Measurements from ENCODE around the gene ABCC6.
"Not testable (repeated sequence)": the region's sequence is repeated elsewhere in the genome, so short reads cannot be mapped to it uniquely, and the experiment has no call there.

Gene ABCC6

DNA sequence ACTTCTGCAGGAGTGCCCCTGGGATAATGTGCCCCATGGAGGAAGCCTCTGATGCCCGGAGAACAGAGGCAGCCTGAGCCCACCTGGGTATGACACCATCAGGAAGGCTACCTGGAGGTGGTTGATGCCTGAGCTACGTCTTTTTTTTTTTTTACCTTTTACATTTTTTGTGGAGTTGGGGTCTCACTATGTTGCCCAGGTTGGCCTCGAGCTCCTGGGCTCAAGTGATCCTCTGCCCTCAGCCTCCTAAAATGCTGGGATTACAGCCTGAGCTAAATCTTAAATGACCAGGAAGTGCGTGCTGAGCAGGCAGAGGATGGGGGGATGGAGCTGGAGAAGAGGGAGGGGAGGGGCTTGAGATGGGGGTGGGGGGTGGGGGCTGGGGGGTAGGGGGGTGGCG is 32.7 kb downstream of the ABCC6 start:
- DNase-seq (ENCODE audit: low spot score), result no peak

DNA sequence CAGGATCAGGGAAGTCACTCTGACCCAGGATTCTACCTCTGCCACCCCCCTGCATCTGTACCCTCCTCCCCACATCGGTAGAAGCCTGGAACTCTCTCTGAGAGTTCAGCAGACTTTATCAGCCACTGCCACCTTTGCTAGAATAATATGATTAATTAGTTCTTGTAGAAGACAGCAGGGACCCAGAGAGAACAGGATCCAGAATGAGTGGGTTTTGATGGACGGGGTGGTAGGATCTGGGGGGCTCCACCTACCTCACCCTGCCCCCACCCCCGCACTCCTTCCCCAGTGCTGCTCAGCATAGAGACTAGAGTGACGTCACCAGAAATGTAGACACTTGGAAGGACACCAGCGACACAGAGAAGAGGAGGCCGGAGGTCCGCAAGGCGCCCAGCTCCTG is 33.5 kb downstream of the ABCC6 start:
- no peak for DNase-seq (ENCODE audit: low spot score)

DNA sequence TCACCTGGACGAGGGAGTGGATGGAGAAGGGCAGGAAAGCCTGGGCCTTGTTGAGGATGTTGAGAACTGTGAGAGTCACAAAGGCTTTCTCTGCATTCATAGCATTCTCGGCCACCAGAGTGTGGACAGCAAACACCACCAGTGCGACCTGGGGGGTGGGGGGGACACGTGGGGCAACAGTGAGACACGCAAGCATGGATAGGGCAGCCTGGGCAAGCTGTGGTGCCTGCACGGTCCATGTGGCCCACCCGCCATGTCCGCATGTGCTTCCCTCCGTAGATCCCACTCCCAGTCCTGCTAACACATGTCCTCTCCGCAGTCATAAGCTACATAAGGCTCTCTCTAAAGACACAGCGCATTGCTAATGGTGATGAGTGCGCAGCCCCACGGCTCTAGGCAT is 34.5 kb downstream of the ABCC6 start:
- no peak for DNase-seq (ENCODE audit: low spot score)

DNA sequence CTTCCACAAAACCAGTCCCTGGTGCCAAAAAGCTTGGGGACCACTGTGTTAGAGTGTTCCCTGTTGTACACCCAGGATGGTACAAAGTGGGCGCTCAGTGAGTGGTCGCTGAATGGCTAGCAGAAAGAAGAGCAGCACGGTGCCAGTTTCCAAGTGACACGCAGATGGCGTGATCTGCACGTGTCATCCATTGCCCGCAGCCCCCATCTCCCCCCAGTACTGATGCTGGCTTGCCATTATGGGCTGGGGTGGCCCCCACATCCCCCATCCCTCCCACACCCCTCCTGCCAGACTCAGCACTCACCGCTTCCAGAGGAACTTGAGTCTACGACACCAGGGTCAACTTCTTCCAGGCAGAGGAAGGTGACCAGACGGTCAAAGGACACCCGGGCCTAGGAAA is 36.5 kb downstream of the ABCC6 start:
- DNase-seq (ENCODE audit: low spot score), result no peak

DNA sequence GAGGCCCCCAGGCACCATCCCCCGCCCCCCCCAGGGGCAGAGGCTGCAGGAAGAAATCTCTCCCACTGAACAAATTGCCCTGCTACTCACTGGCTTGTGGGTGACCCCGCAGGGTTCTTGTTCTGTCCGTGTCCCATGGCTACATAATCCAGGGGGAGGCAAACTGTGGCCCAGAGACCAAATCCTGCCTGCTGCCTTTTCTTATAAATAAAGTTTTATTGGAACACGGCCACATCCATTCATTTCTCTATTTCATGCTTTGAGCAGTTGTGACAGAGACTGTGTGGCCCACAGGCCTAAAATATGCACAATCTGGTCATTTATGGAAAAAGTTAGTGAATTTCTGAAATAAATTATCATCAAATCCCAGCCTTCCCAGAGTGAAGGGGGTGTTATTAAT is 38.2 kb downstream of the ABCC6 start:
- DNase-seq (ENCODE audit: low spot score), result no peak

DNA sequence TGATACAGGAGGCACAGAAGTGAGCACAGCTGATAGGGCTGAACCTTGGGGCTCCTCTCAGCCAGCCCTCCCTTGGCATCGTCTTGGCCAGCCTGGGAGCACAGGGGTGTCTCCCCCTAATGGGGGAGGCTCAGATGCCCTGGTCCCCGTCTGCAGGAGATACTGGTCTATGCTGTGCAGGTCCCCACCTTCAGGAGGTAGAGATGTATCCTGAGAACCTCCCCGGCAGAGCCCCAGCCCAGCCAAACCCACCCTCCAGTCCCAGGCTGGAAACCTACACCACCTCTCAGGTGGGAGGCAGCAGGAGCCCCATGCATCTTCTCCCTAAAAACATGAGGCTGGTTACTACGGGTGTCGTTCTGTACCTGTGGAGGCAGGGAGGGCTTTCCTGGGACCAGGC is 38.7 kb downstream of the ABCC6 start:
- no peak for DNase-seq (ENCODE audit: low spot score)

DNA sequence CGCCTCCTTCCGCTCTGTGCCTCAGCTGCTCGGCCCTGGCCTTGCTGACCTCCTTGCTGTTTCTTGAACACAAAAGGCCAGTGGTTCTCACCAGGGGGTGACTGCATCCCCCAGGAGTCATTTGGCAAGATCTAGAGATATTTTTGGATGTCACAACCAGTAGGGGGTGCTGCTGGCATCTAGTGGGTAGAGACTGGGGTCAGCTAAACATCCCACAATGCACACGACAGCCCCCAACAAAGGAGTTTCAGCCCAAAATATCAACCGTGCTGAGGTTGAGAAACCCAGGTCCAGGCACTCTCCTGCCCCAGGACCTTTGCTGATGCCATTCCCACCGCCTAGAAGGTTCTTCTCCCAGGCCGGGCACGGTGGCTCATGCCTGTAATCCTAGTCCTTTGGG is 39.7 kb downstream of the ABCC6 start:
- DNase-seq (ENCODE audit: low spot score), result no peak

DNA sequence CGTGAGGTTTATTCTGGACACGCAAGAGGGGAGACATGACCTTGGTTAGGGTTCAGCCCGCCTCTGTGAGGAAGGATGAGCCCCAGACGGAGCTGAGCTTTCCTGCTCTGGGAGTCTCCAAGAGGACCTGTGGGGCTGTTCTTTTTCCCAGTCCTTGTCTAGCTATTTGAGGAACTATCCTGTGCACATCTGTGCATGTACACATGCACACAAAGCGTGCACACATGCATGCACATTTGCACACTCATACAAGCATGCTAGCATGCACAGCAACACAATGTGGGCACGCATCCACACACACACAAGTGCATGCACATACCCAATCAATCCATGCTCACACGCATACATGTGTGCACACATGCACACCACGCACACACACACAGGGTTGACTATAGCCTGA is 40.4 kb downstream of the ABCC6 start:
- no peak for DNase-seq (ENCODE audit: low spot score)

DNA sequence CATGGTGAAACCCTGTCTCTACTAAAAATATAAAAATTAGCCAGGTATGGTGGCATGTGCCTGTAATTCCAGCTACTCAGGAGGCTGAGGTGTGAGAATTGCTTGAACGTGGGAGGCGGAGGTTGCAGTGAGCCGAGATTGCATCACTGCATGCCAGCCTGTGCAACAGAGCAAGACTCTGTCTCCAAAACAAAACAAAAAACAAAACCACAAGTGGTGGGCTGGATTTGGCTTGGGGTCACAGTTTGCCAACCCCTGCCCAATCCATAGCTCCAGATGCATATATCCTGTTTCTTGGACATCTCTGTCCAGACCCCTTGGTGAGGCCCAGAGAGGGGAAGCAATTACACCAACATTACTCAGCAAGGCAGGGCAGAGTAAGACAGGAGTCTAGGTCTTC is 41.5 kb downstream of the ABCC6 start:
- DNase-seq (ENCODE audit: low spot score), result not testable (repeated sequence)

DNA sequence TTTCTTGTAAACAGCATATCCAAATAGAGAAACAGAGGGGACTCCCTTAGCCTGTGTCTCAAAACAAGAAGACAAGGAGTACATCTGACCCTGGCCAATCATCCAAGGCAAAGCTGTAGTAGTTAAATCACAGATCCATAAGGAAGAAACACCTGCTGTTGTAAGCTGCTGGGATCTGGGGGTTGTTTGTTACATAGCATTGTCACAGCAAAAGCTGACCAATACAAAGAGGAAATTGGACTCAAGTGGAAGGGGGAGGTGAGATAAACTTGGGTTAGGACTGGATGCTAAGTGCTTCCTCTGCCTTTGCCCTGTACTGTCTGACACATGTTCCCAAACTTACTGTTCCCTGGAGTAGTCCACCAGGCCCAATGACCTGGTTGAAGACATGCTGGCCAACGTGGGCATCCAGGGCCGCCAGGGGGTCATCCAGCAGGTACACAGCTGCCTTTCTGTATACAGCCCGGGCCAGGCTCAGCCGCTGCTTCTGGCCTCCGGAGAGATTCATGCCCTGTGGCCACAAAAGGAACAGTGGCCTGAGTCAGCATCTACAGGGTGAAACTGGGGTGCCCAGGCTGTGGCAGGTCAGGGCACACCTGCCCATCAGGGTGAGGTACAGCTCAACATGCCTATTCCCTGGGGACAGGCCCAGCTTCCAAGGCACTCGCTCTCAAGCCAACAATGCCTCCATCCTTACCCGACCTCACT is 44.7 kb downstream of the ABCC6 start:
- DNase-seq (ENCODE audit: low spot score), result no peak

DNA sequence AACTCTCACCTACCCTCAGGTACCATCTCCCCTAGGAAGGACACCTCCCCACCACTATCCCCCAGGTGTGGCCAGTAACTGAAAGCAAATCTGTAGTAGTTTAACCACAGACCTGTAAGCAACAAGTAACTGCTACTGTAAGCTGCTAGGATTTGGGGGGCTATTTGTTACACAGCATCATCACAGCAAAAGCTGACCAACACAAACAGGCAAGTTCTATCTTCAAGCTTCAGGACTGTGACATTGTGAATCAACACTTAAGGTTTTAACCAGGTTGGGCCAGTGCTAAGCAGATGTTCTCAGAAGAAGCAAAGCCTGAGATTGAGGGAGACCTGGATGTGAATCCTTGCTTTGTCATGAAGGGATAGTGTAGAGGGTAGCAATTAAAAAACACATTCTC is 47.0 kb downstream of the ABCC6 start:
- no peak for DNase-seq (ENCODE audit: low spot score)

DNA sequence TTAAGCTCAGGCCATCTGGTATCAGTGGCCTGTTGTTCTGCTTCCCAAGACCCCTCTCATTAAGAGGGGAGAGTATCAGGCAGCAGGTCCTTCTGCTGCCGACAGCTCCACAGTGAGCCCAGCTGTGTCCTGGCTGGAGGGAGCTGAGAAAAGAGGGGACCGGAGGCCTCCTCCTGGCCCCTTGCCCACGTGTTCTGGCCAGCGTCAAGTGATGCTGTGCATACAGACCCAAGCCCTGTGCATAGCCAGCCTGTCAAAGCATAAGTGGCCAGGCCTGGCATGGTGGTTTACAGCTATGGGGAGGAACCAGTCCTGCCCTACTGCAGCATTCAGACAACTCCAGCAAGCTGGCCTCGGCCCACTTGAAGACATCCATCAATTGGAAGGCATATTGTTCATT is 48.0 kb downstream of the ABCC6 start:
- DNase-seq (ENCODE audit: low spot score), result no peak

DNA sequence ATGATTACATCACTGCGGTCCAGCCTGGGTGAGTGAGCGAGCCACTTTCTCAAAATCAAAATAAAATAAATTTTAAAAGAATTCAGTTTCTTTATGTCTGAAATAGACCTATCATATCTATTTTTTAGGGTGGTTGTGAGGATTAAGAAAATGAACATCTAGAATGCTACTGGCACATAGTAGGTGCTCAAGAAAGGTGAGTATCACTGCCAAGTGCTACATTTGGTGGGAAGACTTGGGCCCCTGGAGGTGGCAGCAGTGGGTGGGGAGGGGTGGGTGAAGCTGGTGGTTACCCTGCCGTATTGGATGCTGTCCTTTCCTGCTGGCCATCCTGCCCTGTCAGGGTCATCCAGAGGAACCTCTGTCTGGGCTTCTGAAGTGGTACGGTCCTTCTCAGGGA is 50.3 kb downstream of the ABCC6 start:
- no peak for DNase-seq (ENCODE audit: low spot score)

DNA sequence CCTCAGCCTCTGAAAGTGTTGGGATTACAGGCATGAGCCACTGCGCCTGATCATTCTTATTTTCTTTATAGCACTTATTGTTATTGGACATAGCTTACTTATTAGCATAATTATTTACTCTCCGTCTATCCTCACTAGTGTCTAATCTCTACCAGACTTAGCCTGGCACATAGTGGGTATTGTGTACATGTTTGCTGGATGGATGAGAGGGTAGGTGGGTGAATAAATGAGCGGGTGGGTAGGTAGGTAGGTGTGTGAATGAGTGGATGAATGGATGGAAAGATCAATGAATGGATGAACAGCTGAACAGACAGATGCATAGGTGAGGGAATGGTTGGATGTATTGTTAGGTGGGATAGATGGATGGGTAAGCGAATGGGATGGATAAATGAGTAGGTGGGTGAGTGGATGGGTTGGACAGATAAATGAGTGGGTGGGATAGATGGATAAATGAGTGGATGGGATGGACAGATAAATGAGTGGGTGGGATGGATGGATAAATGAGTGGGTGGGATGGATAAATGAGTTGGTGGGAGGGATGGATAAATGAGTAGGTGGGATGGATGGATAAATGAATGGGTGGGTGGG is 51.9 kb downstream of the ABCC6 start:
- no peak for DNase-seq (ENCODE audit: low spot score)

DNA sequence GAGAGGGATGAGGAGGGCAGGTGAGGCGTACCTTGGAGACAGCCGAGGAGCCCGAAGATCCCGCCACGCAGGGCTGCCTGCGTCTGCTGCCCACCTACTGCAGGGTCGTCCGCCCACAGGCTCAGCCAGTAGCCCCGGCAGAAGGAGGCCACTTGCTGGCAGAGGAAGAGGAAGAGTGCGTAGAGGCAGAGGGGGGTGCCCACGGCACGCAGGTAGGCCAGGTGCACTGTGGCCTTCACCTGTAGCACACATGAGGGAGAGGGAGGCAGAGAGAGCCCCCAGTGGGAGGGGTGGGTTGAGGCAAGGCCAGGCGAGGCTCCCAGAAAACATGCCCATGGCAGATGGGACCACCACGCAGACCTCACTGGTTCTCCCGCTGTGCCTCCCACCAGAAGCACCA is 53.7 kb downstream of the ABCC6 start:
- DNase-seq (ENCODE audit: low spot score), result no peak

DNA sequence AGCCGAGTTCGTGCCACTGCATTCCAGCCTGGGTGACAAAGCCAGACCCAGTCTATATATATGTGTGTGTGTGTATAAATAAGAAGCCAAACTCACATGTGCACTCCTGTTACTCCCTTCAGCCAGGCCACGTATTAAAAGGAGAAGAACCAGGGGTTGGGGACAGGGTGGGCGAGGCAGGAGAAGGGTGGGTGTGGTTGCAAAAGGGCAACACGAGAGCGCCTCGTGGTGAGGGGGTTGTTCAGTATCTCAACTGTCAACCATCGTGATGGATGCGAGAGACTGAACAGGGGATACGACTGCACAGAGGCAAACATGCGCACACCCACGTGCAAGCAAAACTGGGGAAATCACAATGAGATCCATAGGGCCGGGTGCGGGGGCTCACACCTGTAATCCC is 54.9 kb downstream of the ABCC6 start:
- no peak for DNase-seq (ENCODE audit: low spot score)

DNA sequence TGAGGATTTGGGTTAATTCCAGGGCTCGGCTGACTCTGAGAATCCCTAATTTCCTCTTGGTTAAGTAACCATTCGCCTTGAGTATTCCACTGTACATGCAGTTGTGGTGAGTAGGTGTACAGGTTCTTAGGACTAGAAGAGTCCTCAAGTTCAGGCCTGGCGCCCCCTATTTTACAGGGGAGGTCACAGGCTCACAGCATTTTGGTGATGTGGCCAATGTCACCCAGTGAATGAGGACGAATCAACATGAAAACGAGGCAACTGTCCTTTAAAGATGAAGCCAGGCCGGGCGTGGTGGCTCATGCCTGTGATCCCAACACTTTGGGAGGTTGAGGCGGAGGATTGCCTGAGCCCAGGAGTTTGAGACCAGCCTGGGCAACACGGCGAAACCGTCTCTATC is 55.4 kb downstream of the ABCC6 start:
- no peak for DNase-seq (ENCODE audit: low spot score)

DNA sequence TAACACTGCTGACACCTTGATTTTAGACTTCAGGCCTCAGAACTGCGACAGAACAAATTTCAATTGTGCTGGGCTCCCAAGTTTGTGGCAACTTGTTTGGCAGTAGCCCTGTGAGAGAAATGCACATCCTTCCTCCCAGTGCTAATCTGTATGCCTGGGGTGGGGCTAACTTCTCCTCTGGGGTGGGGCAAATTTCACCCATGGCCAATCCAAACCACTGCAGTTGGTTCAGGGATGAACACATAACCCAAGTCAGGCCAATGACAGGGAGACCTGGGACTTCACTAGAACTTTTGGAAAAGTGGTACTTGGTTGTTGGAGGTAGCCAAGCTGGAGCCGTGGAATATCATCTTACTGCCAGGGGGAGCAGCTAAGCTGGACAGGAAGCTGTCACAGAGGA is 56.3 kb downstream of the ABCC6 start:
- DNase-seq (ENCODE audit: low spot score), result no peak

DNA sequence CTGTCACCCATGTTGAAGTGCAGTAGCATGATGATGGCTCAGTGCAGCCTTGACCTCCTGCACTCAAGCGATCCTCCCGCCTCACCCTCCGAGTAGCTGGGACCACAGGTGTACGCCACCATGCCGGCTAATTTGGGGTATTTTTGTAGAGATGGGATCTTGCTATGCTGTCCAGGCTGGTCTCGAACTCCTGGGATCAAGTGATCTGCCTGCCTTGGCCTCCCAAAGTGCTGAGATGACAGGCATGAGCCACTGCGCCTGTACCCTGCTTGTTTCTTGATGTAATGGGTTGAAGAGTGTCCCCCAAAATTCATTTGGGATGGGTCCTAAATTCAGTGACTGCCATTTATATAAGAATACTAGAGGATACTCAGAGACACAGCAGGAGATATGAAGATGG is 57.2 kb downstream of the ABCC6 start:
- no peak for DNase-seq (ENCODE audit: low spot score)

DNA sequence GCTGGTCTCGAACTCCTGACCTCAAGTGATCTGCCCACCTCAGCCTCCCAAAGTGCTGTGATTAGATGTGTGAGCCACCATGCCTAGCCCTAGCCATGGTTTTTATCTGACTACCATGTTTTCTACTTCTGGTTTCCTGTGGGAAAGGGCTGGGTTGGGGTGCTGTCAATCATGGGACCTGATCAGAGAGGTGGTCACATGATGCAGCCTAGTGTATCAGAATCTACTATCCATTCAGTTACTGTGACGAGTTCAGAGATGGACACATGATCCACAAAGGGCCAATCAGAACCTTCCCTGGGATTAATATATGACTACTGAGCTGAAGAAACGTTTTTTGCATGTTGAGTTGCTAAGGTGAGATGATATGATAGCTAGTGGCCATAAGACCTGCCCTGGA is 59.1 kb downstream of the ABCC6 start:
- DNase-seq (ENCODE audit: low spot score), result no peak

DNA sequence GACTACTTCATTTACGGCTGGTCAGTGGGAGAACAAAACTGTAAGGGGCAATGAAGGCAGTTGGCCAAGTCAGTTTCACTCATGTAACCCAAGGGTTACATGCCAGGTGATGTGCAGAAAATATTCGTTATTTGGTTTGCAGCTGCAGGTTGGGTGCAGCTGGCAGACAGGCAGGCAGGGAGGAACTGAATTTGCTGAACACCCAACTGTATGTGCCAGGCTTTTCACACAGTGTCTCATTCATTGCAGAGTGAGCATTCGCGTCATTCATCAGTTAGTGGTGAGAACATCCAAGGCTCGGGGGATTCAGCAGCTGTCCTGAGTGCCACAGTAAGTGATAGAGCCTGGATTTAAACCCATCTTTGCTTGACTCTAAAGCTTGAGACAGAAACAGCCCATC is 59.7 kb downstream of the ABCC6 start:
- DNase-seq (ENCODE audit: low spot score), result no peak

DNA sequence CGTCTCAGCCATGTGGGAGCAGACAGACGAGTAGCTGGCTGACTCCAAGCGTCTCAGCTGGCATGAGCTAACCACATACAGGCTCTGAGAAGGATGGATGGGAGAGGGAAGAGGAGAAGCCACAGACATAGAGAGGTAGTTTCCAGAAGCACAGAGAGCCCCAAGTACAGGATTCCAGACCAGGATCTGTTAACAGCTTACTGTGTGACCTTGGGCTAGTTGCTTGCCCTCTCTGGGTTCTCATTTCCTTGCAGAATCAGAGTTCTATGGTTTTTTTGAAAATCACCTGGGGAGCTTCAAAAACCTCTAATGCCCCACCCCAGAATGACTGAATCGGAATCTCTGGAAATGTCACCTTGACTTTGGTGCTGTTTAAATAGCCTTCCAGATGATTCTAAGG is 60.2 kb downstream of the ABCC6 start:
- no peak for DNase-seq (ENCODE audit: low spot score)

DNA sequence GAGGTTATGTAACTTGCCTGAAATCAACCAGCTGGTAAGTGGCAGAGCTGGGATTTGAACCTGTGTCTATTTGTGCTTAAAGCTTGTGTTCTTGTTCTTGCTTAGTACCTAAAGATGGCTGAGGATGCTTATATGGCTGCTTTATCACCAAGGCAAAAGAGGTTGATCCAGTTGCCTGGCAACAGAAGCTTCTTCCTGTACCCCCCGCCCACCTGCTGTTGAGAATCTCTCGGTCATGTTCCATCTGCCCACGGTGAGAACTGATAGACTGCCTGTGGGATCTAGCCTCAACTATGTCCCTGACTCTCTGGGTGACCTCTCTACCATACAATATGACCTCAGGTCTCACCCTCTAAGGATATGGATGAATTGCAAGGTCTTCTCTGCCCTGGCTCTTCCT is 60.7 kb downstream of the ABCC6 start:
- DNase-seq (ENCODE audit: low spot score), result no peak

DNA sequence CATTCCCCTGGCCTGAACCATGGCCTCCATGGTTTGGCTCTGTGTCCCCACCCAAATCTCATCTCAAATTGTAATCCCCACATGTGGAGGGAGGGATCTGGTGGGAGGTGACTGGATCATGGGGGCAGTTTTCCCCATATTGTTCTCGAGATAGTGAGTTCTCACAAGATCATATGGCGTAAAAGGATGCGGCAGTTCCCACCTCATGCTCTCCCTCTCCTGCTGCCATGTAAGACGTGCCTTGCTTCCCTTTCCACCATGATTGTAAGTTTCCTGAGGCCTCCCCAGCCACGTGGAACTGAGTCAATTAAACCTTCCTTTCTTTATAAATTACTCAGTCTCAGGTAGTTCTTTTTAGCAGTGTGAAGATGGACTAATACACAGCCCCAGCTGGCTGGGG is 61.5 kb downstream of the ABCC6 start:
- DNase-seq (ENCODE audit: low spot score), result not testable (repeated sequence)
